Endothelial cell of umbilical vein (primary cell): ENCODE data around the gene SP8. TPM values are rescaled to one million over a fixed set of nuclear protein-coding genes. Genes with fewer than 3 reads are reported as not detected.

ENCODE experiments used
- BruUV-seq: library from RNA; stranded (reverse); fragments of 400-500 nt; replicated peaks from 2 replicates; lab custom pipeline; 2021; lab: Mats Ljungman, UMichigan
- CTCF ChIA-PET: fragments of 300-600, 350-600 bp; sonication (Branson Sonifier 250); formaldehyde crosslinking; loops from one replicate; lab custom pipeline; 2021; ENCODE audit warnings: antibody characterized with exemption, inconsistent platforms; lab: Charles Lee
- POLR2A ChIA-PET: fragments of 300-600, 350-600 bp; sonication (Branson Sonifier 250); formaldehyde crosslinking; loops from one replicate; lab custom pipeline; 2021; ENCODE audit warnings: antibody characterized with exemption, inconsistent platforms; lab: Charles Lee
- DNase-seq: peaks from one replicate; pipeline ENCODE4 v3.0.0-alpha.2; 2011; ENCODE audit warnings: low read depth, low spot score
- FAIRE-seq: peaks from 2 replicates; lab custom pipeline; 2011; peaks lifted over from hg19 to GRCh38; lab: Jason Lieb, UNC
- H2AFZ ChIP-seq: 2 replicates; pipeline ENCODE4 v1.6.0; 2012; ENCODE audit warnings: low read depth, low read length, control low read depth, inconsistent platforms
- H3K27ac ChIP-seq: 2 replicates; pipeline ENCODE4 v1.5.1; 2011; ENCODE audit warnings: low read depth, mild to moderate bottlenecking, control low read depth, low read length, moderate library complexity; ENCODE audit not compliant: insufficient read depth
- H3K27me3 ChIP-seq, 2 experiments: 2 replicates each; pipeline versions ENCODE4 v1.6.0 to v1.6.1; 2011; ENCODE audit warnings: low read length in 2 of 2, mixed read lengths in 1 of 2; ENCODE audit not compliant: control insufficient read depth in 2 of 2, insufficient read depth in 2 of 2
- H3K36me3 ChIP-seq, 2 experiments: 2 replicates in 1 of 2; 3 replicates in 1 of 2; pipeline ENCODE4 v1.5.1; 2011; ENCODE audit warnings: low read length in 2 of 2, mild to moderate bottlenecking in 1 of 2, moderate library complexity in 1 of 2; ENCODE audit not compliant: control insufficient read depth in 2 of 2, insufficient read depth in 2 of 2; ENCODE audit errors: extremely low read depth in 1 of 2
- H3K4me1 ChIP-seq: 3 replicates; pipeline ENCODE4 v1.5.1; 2011; ENCODE audit warnings: mild to moderate bottlenecking, low read length; ENCODE audit not compliant: control insufficient read depth, insufficient read depth; ENCODE audit errors: extremely low read depth
- H3K4me2 ChIP-seq: 2 replicates; pipeline ENCODE4 v1.6.1; 2011; ENCODE audit warnings: low read length, control low read depth, mixed read lengths; ENCODE audit not compliant: insufficient read depth
- H3K4me3 ChIP-seq, 3 experiments: fragments of 200-600 bp in 1 of 3; sonication (generic), shearing (Covaris generic) in 1 of 3; replicated peaks in 1 of 3; 2 replicates each; pipeline ENCODE4 v1.5.1; 2011 to 2016; ENCODE audit warnings: control low read depth in 3 of 3, low read length in 3 of 3, mild to moderate bottlenecking in 2 of 3, inconsistent platforms in 1 of 3, low read depth in 1 of 3, moderate library complexity in 1 of 3; ENCODE audit not compliant: insufficient read depth in 1 of 3
- H3K79me2 ChIP-seq: 2 replicates; pipeline ENCODE4 v1.6.0; 2012; ENCODE audit warnings: low read length, inconsistent platforms; ENCODE audit not compliant: control insufficient read depth, insufficient read depth
- H3K9ac ChIP-seq: replicated peaks from 2 replicates; pipeline ENCODE3; 2011; ENCODE audit warnings: low read length, control low read depth; ENCODE audit not compliant: insufficient read depth; ENCODE audit errors: extremely low read depth
- H3K9me1 ChIP-seq: replicated peaks from 3 replicates; pipeline ENCODE4 v1.6.0; 2011; ENCODE audit warnings: mild to moderate bottlenecking, low read length; ENCODE audit not compliant: control insufficient read depth, insufficient read depth; ENCODE audit errors: extremely low read depth
- H3K9me3 ChIP-seq: replicated peaks from 2 replicates; pipeline ENCODE4 v1.5.1; 2012; ENCODE audit warnings: low read length, inconsistent platforms; ENCODE audit not compliant: control insufficient read depth, insufficient read depth
- H4K20me1 ChIP-seq: replicated peaks from 2 replicates; pipeline ENCODE3; 2011; ENCODE audit warnings: mild to moderate bottlenecking, low read length; ENCODE audit not compliant: control insufficient read depth, insufficient read depth; ENCODE audit errors: extremely low read depth
- CTCF ChIP-seq, 2 donors: IDR thresholded peaks; 1 replicate in 1 of 2; 2 replicates in 1 of 2; pipeline ENCODE4 v1.5.1; 2011; ENCODE audit warnings: low read length in 2 of 2, mild to moderate bottlenecking in 2 of 2, moderate library complexity in 2 of 2, control low read depth in 1 of 2, inconsistent platforms in 1 of 2, low read depth in 1 of 2; ENCODE audit not compliant: insufficient read depth in 1 of 2; ENCODE audit errors: extremely low read depth in 1 of 2
- EZH2 ChIP-seq: IDR thresholded peaks from 2 replicates; pipeline ENCODE4 v1.6.1; 2012; ENCODE audit warnings: borderline replicate concordance, low read depth, mild to moderate bottlenecking, moderate library complexity, low read length, inconsistent platforms; ENCODE audit not compliant: severe bottlenecking
- FOS ChIP-seq: IDR thresholded peaks from 2 replicates; pipeline ENCODE4 v1.6.1; 2011; ENCODE audit warnings: mild to moderate bottlenecking, low read length, moderate library complexity, borderline replicate concordance; ENCODE audit not compliant: insufficient read depth
- GATA2 ChIP-seq: IDR thresholded peaks from 2 replicates; pipeline ENCODE4 v1.7.0; 2011; ENCODE audit warnings: low read depth, mild to moderate bottlenecking, moderate library complexity, mixed read lengths, low read length; ENCODE audit not compliant: insufficient read length, insufficient read depth
- JUN ChIP-seq: IDR thresholded peaks from 2 replicates; pipeline ENCODE4 v1.6.1; 2011; ENCODE audit warnings: borderline replicate concordance, low read depth; ENCODE audit not compliant: insufficient read length, insufficient read depth
- MAX ChIP-seq: IDR thresholded peaks from 2 replicates; pipeline ENCODE4 v1.6.1; 2011; ENCODE audit not compliant: insufficient read depth, insufficient read length
- MYC ChIP-seq: IDR thresholded peaks from one replicate; pipeline ENCODE4 v1.6.1; 2011; ENCODE audit warnings: mild to moderate bottlenecking, low read depth, low read length
- POLR2A ChIP-seq: IDR thresholded peaks from 2 replicates; pipeline ENCODE4 v1.6.1; 2012; ENCODE audit warnings: low read depth, mild to moderate bottlenecking, control low read depth, low read length
- POLR2AphosphoS5 ChIP-seq: IDR thresholded peaks from 2 replicates; pipeline ENCODE4 v1.6.1; 2012; ENCODE audit warnings: low read depth, mild to moderate bottlenecking, control low read depth, low read length, moderate library complexity; ENCODE audit not compliant: insufficient read depth
- dilution Hi-C: fragments of 300-500 bp; cut with MboI; formaldehyde crosslinking; loops from one replicate; pipeline ENCODE4 v1.15.0; 2019; ENCODE audit warnings: low sequenced_read_pairs; ENCODE audit not compliant: extremely low pct_ligation_motif_present
- intact Hi-C: fragments of 100-400 bp; cut with micrococcal nuclease; formaldehyde crosslinking; loops from one replicate; pipeline ENCODE4 v1.10.0; 2022
- polyA plus RNA-seq, 4 experiments: library from polyadenylated mRNA; depleted of rRNA in 3 of 4; stranded (reverse) in 3 of 4; unstranded in 1 of 4; fragments of >200 nt; gene quantifications; 2 replicates each; pipeline versions ENCODE4 v1.2.1 to v1.2.3, GENCODE V29; 2011 to 2012; ENCODE audit warnings: missing spikeins in 1 of 4
- total RNA-seq: library from RNA; stranded (reverse); gene quantifications from 2 replicates; pipeline ENCODE4 v1.2.3, GENCODE V29; 2021

Gene SP8
- total and polyA plus RNA-seq, 2 donors (not counting 3 experiments of a cell fraction or from before 2014, with no cell fraction given): 0.38 to 0.92 TPM

- no peaks in the 10 kb centered on the region for H4K20me1 ChIP-seq
- H3K4me3 ChIP-seq: no peak overlapping the region
- H3K79me2 ChIP-seq: no peaks in the 10 kb centered on the region
- no peaks in the 10 kb centered on the region for H3K9me1 ChIP-seq
- no peak for TF ChIP-seq POLR2A
- TF ChIP-seq MAX: no peak
- no peak for TF ChIP-seq EZH2
- TF ChIP-seq POLR2AphosphoS5: no peak
- no peak for TF ChIP-seq MYC
- TF ChIP-seq JUN: no peak
- no peak for TF ChIP-seq GATA2
- TF ChIP-seq FOS: no peak
- TF ChIP-seq CTCF (IDR thresholded peaks at IDR 0.05; ENCODE audit: extremely low read depth in 1 of 2, insufficient read depth in 1 of 2, low read depth in 1 of 2, low read length in 2 of 2): no peak
- H3K9ac ChIP-seq: no peak overlapping the region
- H3K9me3 ChIP-seq: no peaks in the 10 kb centered on the region
- ChIA-PET POLR2A (no interaction called here), CTCF (no interaction called here)
- peaks cover 6% of the 10 kb centered on the region for H3K4me1 ChIP-seq
- H3K27me3 ChIP-seq: peaks cover 79 to 91% of the 10 kb centered on the region in 2 experiments
- dilution Hi-C loops (no loop called here), intact Hi-C loops (no loop called here)
- H3K4me2 ChIP-seq: no peak overlapping the region
- no peak for FAIRE-seq
- no peak overlapping the region for H2AFZ ChIP-seq
- H3K27ac ChIP-seq: no peak overlapping the region
- DNase-seq: no peak
- H3K36me3 ChIP-seq: no peaks in the 10 kb centered on the region
- BruUV-seq: no TSS peak
Measured at GRCh38 chr7:20795361-20795760, 8.7 kb upstream of the SP8 start.
